Hepatocyte (in vitro differentiated cells): ENCODE data around the gene PDGFRB. TPM values are rescaled to one million over a fixed set of nuclear protein-coding genes. Genes with fewer than 3 reads are reported as not detected.

Experiments
- DNase-seq: peaks from one replicate; pipeline ENCODE4 v3.0.0-alpha.2; 2016; ENCODE audit warnings: low spot score
- H2AFZ ChIP-seq: fragments of 200-600 bp; sonication (generic); 2 replicates; pipeline ENCODE4 v1.6.0; 2016; ENCODE audit warnings: antibody characterized with exemption, mild to moderate bottlenecking
- H3K27ac ChIP-seq: fragments of 200-600 bp; sonication (generic); 2 replicates; pipeline ENCODE4 v1.5.1; 2016; ENCODE audit warnings: mild to moderate bottlenecking
- H3K27me3 ChIP-seq: fragments of 200-600 bp; sonication (generic); 2 replicates; pipeline ENCODE4 v1.6.1; 2016
- H3K36me3 ChIP-seq: fragments of 200-600 bp; sonication (generic); replicated peaks from 2 replicates; pipeline ENCODE4 v1.5.1; 2016; ENCODE audit warnings: low read depth; ENCODE audit not compliant: insufficient read depth
- H3K4me1 ChIP-seq: fragments of 200-600 bp; sonication (generic); 2 replicates; pipeline ENCODE4 v1.5.1; 2016; ENCODE audit warnings: mild to moderate bottlenecking, moderate library complexity; ENCODE audit not compliant: insufficient read depth
- H3K4me2 ChIP-seq: fragments of 200-600 bp; sonication (generic); 2 replicates; pipeline ENCODE4 v1.6.0; 2016
- H3K4me3 ChIP-seq: fragments of 200-600 bp; sonication (generic); 2 replicates; pipeline ENCODE4 v1.5.1; 2016; ENCODE audit warnings: mild to moderate bottlenecking
- H3K79me2 ChIP-seq: fragments of 200-600 bp; sonication (generic); 2 replicates; pipeline ENCODE4 v1.6.0; 2017; ENCODE audit warnings: mild to moderate bottlenecking
- H3K9me2 ChIP-seq: fragments of 200-600 bp; sonication (generic); replicated peaks from 2 replicates; pipeline ENCODE4 v1.6.0; 2017; ENCODE audit warnings: mild to moderate bottlenecking; ENCODE audit not compliant: insufficient read depth
- H3K9me3 ChIP-seq: fragments of 200-600 bp; sonication (generic); 2 replicates; pipeline ENCODE4 v1.5.1; 2016; ENCODE audit warnings: low read depth, mild to moderate bottlenecking
- H4K20me1 ChIP-seq: fragments of 200-600 bp; sonication (generic); 2 replicates; pipeline ENCODE4 v1.6.0; 2016; ENCODE audit warnings: mild to moderate bottlenecking; ENCODE audit not compliant: insufficient read depth, poor library complexity, severe bottlenecking
- CTCF ChIP-seq: fragments of 200-600 bp; sonication (generic); IDR thresholded peaks from 2 replicates; pipeline ENCODE4 v1.5.1; 2016; ENCODE audit warnings: antibody characterized with exemption, mild to moderate bottlenecking; ENCODE audit not compliant: poor library complexity
- EZH2 ChIP-seq: fragments of 200-600 bp; sonication (generic); IDR thresholded peaks from 2 replicates; pipeline ENCODE4 v1.6.1; 2016; ENCODE audit warnings: antibody characterized with exemption, mild to moderate bottlenecking, borderline replicate concordance
- EZH2phosphoT487 ChIP-seq: fragments of 200-600 bp; sonication (generic); IDR thresholded peaks from one replicate; pipeline ENCODE4 v1.6.1; 2018; ENCODE audit warnings: antibody characterized with exemption, mild to moderate bottlenecking, low read depth, moderate library complexity; ENCODE audit not compliant: unreplicated experiment, severe bottlenecking
- WGBS: methylation state at CpG from one replicate; pipeline ENCODE4 v1.1.6; 2016; ENCODE audit warnings: low lambda C conversion rate; ENCODE audit errors: missing lambda C conversion rate; 5-methylcytosine and 5-hydroxymethylcytosine counted together
- polyA plus RNA-seq: library from polyadenylated mRNA; unstranded; fragments of >200 nt; fragmentation: Nextera tagmentation; extraction: Ambion mirVana; gene quantifications from 2 replicates; pipeline ENCODE4 v1.2.1, GENCODE V29; 2016
- total RNA-seq: library from RNA; depleted of rRNA; stranded (reverse); fragments of >200 nt; gene quantifications from 2 replicates; pipeline ENCODE4 v1.2.3, GENCODE V29; 2014

The PDGFRB gene
- total and polyA plus RNA-seq, 2 experiments from 2014 or later, result 55.1 to 55.2 TPM

GRCh38 chr5:150144246-150144801 is 11.3 kb downstream of the PDGFRB start:
- 30% methylated on average over 10 of the region's 14 CpGs for WGBS

GRCh38 chr5:150143350-150144245 is 12.0 kb downstream of the PDGFRB start:
- H3K4me2 ChIP-seq, result peak overlapping the region; percentile 64
- H3K9me3 ChIP-seq, result no peaks in the 10 kb centered on the region
- no peak overlapping the region for H3K4me3 ChIP-seq
- peak; percentile 81 for DNase-seq
- H4K20me1 ChIP-seq, result no peaks in the 10 kb centered on the region
- H3K9me2 ChIP-seq, result no peaks in the 10 kb centered on the region
- H2AFZ ChIP-seq, result no peak overlapping the region
- TF ChIP-seq EZH2, result no peak
- no peak for TF ChIP-seq EZH2phosphoT487
- TF ChIP-seq CTCF, result no peak
- H3K27me3 ChIP-seq, result no peaks in the 10 kb centered on the region
- 57% methylated on average over 19 of the region's 20 CpGs for WGBS
- H3K79me2 ChIP-seq, result peaks cover 47% of the 10 kb centered on the region
- peaks cover 83% of the 10 kb centered on the region for H3K4me1 ChIP-seq
- no peaks in the 10 kb centered on the region for H3K36me3 ChIP-seq
- H3K27ac ChIP-seq, result peak overlapping the region; percentile 93

More at GRCh38 chr5:150144246-150144801, 11.3 kb downstream of the PDGFRB start:
- no peak overlapping the region for H2AFZ ChIP-seq
- no peaks in the 10 kb centered on the region for H3K9me3 ChIP-seq
- DNase-seq, result peak; percentile 57
- H3K4me1 ChIP-seq, result peaks cover 76% of the 10 kb centered on the region
- no peaks in the 10 kb centered on the region for H3K9me2 ChIP-seq
- no peaks in the 10 kb centered on the region for H3K36me3 ChIP-seq
- peak overlapping the region; percentile 64 for H3K4me2 ChIP-seq
- peaks cover 54% of the 10 kb centered on the region for H3K79me2 ChIP-seq
- H3K27ac ChIP-seq, result peak overlapping the region; percentile 93
- H4K20me1 ChIP-seq, result no peaks in the 10 kb centered on the region
- no peak overlapping the region for H3K4me3 ChIP-seq
- no peaks in the 10 kb centered on the region for H3K27me3 ChIP-seq
- TF ChIP-seq EZH2 (no peak), CTCF (no peak), EZH2phosphoT487 (no peak)

- peaks cover 44% of the 10 kb centered on the region for H3K79me2 ChIP-seq
- no peaks in the 10 kb centered on the region for H3K36me3 ChIP-seq
- no peaks in the 10 kb centered on the region for H3K9me2 ChIP-seq
- H3K4me2 ChIP-seq, result peak overlapping the region; percentile 64
- H3K9me3 ChIP-seq, result no peaks in the 10 kb centered on the region
- no peak overlapping the region for H2AFZ ChIP-seq
- TF ChIP-seq CTCF, result no peak
- no peak for TF ChIP-seq EZH2phosphoT487
- TF ChIP-seq EZH2, result no peak
- peak; percentile 72 for DNase-seq
- H3K27ac ChIP-seq, result peak overlapping the region; percentile 93
- H3K27me3 ChIP-seq, result no peaks in the 10 kb centered on the region
- H3K4me3 ChIP-seq, result no peak overlapping the region
- no peaks in the 10 kb centered on the region for H4K20me1 ChIP-seq
- peaks cover 90% of the 10 kb centered on the region for H3K4me1 ChIP-seq
- WGBS, result 61% methylated on average over 4 of the region's 4 CpGs
Measured at GRCh38 chr5:150142959-150143349, 12.7 kb downstream of the PDGFRB start.
